ENCODE measurements around the gene ANK3.

GRCh38 chr10:60320666-60321065 is 69.0 kb downstream of the ANK3 start:
- TF ChIP-seq CTCF (IDR thresholded peaks at IDR 0.05) (no peak), POLR2A (IDR thresholded peaks at IDR 0.05) (no peak)
